CD4-positive, alpha-beta T cell treated with Interleukin-15 for 1 hour (primary cell): ENCODE measurements around the gene MSX1.

Source experiments
- DNase-seq: peaks from one replicate; pipeline ENCODE4 v3.0.0-alpha.2; 2020

Gene MSX1

GRCh38 chr4:4842476-4843441, 16.7 kb upstream of the MSX1 start:
- no peak for DNase-seq

- no peak for DNase-seq
Measured at GRCh38 chr4:4843635-4844291, 15.7 kb upstream of the MSX1 start.

- DNase-seq: no peak
Measured at GRCh38 chr4:4845027-4845426, 14.4 kb upstream of the MSX1 start.

GRCh38 chr4:4847011-4847410, 12.5 kb upstream of the MSX1 start:
- DNase-seq: no peak

GRCh38 chr4:4848540-4848939, 10.9 kb upstream of the MSX1 start:
- no peak for DNase-seq

- no peak for DNase-seq
Measured at GRCh38 chr4:4849106-4849505, 10.4 kb upstream of the MSX1 start.

GRCh38 chr4:4849524-4850193, 9.8 kb upstream of the MSX1 start:
- no peak for DNase-seq

- DNase-seq: no peak
Measured at GRCh38 chr4:4851081-4851480, 8.4 kb upstream of the MSX1 start.

GRCh38 chr4:4851906-4852305, 7.6 kb upstream of the MSX1 start:
- DNase-seq: no peak

- no peak for DNase-seq
Measured at GRCh38 chr4:4852591-4853362, 6.7 kb upstream of the MSX1 start.

GRCh38 chr4:4853371-4853823, 6.1 kb upstream of the MSX1 start:
- DNase-seq: no peak

- DNase-seq: no peak
Measured at GRCh38 chr4:4853921-4854648, 5.4 kb upstream of the MSX1 start.

- DNase-seq: no peak
Measured at GRCh38 chr4:4854649-4855295, 4.7 kb upstream of the MSX1 start.

- DNase-seq: no peak
Measured at GRCh38 chr4:4855301-4856070, 4.0 kb upstream of the MSX1 start.

GRCh38 chr4:4856071-4857000, 3.1 kb upstream of the MSX1 start:
- DNase-seq: no peak

GRCh38 chr4:4857001-4857808, 2.3 kb upstream of the MSX1 start:
- no peak for DNase-seq

GRCh38 chr4:4857809-4858508, 1.5 kb upstream of the MSX1 start:
- DNase-seq: no peak
